Measurements from ENCODE around the gene FKBP8. TPM values are rescaled to one million over a fixed set of nuclear protein-coding genes. Genes with fewer than 3 reads are reported as not detected.
"Not testable (repeated sequence)": the region's sequence is repeated elsewhere in the genome, so short reads cannot be mapped to it uniquely, and the experiment has no call there.

The FKBP8 gene
- total RNA-seq, 2 donors from 2014 or later = 235 to 247 TPM

DNA sequence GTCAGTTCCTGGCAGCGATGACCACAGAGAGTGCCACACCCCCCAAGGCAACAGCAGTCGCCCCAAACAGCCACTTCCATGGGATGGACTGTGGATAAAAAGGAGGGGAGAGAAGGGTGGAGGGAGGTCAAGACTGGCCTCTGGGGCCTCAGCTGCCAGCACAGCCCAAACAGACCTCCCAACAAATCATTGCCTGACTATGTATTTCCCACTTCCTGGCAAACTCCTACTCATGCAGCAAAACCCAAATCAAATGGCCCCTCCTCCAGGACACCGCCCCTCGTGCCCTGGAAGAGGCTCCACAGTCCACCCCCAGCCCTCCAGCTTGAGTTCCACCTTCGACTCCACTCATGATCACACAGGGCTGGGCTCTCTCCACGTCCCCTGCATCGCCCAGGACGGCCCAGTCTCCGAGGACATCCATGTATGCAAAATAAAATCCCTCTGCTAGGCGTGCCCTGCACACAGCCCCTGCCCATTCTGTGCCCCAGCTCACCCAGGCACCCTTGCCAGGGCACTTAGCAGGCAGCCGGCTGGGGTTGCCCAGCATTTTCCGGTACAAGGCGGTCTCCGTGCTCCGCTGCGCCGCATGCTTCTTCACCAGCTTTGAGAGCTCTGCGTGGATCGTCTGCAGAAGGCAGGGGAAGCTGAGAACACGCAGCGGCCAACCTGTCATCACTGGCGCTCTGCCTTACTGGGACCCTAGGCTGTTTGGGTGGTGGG, 11.0 kb downstream of the FKBP8 start:
- no peaks in the 10 kb centered on the region for H3K9me3 ChIP-seq
- TF ChIP-seq, protein P1, sequence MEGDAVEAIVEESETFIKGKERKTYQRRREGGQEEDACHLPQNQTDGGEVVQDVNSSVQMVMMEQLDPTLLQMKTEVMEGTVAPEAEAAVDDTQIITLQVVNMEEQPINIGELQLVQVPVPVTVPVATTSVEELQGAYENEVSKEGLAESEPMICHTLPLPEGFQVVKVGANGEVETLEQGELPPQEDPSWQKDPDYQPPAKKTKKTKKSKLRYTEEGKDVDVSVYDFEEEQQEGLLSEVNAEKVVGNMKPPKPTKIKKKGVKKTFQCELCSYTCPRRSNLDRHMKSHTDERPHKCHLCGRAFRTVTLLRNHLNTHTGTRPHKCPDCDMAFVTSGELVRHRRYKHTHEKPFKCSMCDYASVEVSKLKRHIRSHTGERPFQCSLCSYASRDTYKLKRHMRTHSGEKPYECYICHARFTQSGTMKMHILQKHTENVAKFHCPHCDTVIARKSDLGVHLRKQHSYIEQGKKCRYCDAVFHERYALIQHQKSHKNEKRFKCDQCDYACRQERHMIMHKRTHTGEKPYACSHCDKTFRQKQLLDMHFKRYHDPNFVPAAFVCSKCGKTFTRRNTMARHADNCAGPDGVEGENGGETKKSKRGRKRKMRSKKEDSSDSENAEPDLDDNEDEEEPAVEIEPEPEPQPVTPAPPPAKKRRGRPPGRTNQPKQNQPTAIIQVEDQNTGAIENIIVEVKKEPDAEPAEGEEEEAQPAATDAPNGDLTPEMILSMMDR (IDR thresholded peaks at IDR 0.05) = no peak
- no peak for TF ChIP-seq POLR2A (IDR thresholded peaks at IDR 0.05)
- DNase-seq (no peak), ATAC-seq (no peak)
- no peak overlapping the region for H3K27ac ChIP-seq
- no peaks in the 10 kb centered on the region for H3K27me3 ChIP-seq
- no peak overlapping the region for H3K4me3 ChIP-seq
- intact Hi-C loops (cut with DNase I) = no loop called here
- H3K4me1 ChIP-seq = no peaks in the 10 kb centered on the region
- WGBS, 2 donors = 97% methylated on average over 15 to 22 of the region's 22 CpGs
- H3K36me3 ChIP-seq (replicated peaks in 1 of 2; ENCODE audit: insufficient read depth in 1 of 2, low read depth in 2 of 2) = peaks cover 0 to 13% of the 10 kb centered on the region in 2 donors

DNA sequence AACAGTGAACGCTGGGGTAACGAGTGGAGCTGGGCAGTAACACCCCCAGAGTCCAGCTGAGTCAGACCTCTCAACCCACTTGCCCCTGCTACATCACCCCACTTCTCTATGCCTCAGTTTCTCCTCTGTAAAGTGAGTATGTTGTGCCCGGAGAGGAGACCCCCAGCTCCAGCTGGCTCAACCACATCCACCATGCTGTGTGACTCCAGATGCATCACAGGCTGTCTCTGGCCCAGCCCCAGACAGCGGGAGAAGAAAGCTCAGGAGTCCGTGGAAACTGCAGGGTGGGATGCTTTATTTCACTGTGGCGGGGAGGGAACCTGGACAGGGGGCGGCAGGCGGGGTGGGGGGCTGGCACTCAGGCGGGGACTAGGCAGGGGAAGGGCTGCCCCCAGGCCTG, 11.9 kb downstream of the FKBP8 start:
- H3K27me3 ChIP-seq = no peaks in the 10 kb centered on the region
- no peaks in the 10 kb centered on the region for H3K4me1 ChIP-seq
- no peak for TF ChIP-seq POLR2A (IDR thresholded peaks at IDR 0.05)
- TF ChIP-seq, protein P1 (IDR thresholded peaks at IDR 0.05) = no peak
- H3K9me3 ChIP-seq = no peaks in the 10 kb centered on the region
- intact Hi-C loops (cut with DNase I) = no loop called here
- no peak overlapping the region for H3K27ac ChIP-seq
- no peak overlapping the region for H3K4me3 ChIP-seq
- ATAC-seq (no peak), DNase-seq (no peak)
- 84 to 89% methylated on average over 4 to 8 of the region's 9 CpGs for WGBS, 2 donors
- peaks cover 0 to 10% of the 10 kb centered on the region in 2 donors for H3K36me3 ChIP-seq (replicated peaks in 1 of 2; ENCODE audit: insufficient read depth in 1 of 2, low read depth in 2 of 2)

DNA sequence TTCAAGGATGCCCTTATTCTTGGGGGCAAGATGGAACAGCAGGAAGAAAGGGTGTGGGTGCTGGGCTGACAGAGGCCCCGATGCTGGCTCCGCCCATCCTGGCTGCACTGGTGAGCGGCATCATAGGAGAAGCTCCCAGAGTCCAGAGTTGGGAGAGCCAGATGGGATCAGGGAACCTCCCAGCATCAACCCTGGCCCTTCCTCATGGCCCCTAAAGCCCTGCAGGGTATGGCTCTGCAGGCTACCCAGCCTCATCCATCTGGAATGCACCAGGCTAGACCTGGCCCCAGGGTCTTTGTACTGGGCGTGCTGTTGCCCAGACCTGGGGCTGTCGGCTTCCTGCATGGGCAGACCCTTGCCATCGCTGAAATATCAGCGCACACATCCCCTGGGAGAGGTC, 13.6 kb downstream of the FKBP8 start:
- Histone ChIP-seq H3K27me3 (no peaks in the 10 kb centered on the region), H3K36me3 (replicated peaks in 1 of 2; ENCODE audit: insufficient read depth in 1 of 2, low read depth in 2 of 2) (peaks cover 0 to 7% of the 10 kb centered on the region in 2 donors), H3K4me1 (no peaks in the 10 kb centered on the region), H3K9me3 (no peaks in the 10 kb centered on the region), H3K4me3 (no peak overlapping the region), H3K27ac (no peak overlapping the region)
- TF ChIP-seq, protein P1 (IDR thresholded peaks at IDR 0.05) = no peak
- WGBS, 2 donors = 55 to 83% methylated on average over 3 to 7 of the region's 7 CpGs
- DNase-seq = no peak
- intact Hi-C loops (cut with DNase I) = no loop called here
- ATAC-seq = no peak

DNA sequence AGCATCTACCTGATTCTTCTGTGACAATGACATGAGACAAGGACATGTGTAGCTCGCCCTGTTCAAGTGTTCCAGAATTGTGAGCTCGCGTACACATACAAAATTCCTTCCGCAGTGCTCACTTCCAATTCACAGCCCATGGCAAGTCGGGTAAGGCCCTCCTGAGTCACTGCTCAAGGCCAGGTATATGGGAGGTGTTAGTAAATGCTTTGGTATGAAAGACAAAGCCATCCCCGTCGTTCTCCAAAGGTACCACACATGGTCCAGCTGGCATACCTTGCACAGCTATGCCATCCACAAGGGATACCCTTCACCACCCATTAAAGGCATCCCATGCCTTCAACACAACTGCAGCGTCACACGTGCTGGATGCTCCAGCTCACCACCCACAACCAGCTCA, 17.1 kb downstream of the FKBP8 start:
- Histone ChIP-seq H3K4me3 (no peak overlapping the region), H3K4me1 (peaks cover 6% of the 10 kb centered on the region), H3K36me3 (replicated peaks in 1 of 2; ENCODE audit: insufficient read depth in 1 of 2, low read depth in 2 of 2) (no peaks in the 10 kb centered on the region), H3K27ac (no peak overlapping the region), H3K27me3 (no peaks in the 10 kb centered on the region), H3K9me3 (no peaks in the 10 kb centered on the region)
- TF ChIP-seq POLR2A (IDR thresholded peaks at IDR 0.05) = no peak
- TF ChIP-seq, protein P1 (IDR thresholded peaks at IDR 0.05) = no peak
- ATAC-seq (no peak), DNase-seq (no peak)
- WGBS, 2 donors = 76 to 81% methylated on average over 9 of the region's 9 CpGs
- intact Hi-C loops (cut with DNase I) = no loop called here

DNA sequence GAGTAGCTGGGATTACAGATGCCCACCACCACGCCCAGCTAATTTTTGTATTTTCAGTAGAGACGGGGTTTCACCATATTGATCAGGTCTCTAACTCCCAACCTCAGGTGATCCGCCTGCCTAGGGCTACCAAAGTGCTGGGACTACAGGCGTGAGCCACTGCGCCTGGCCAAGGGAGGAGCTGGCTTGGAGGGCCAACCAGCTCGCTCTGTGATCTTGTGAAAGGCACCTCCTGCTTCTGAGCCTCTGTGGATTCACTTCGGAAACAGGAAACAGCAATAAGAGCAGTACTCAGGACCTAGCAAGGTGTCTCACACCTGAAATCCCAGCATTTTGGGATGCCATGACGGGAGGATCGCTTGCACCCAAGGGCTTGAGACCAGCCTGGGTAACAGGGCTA, 19.5 kb downstream of the FKBP8 start:
- no peak for TF ChIP-seq POLR2A (IDR thresholded peaks at IDR 0.05)
- TF ChIP-seq, protein P1 (IDR thresholded peaks at IDR 0.05) = no peak
- Histone ChIP-seq H3K27me3 (no peaks in the 10 kb centered on the region), H3K36me3 (replicated peaks in 1 of 2; ENCODE audit: insufficient read depth in 1 of 2, low read depth in 2 of 2) (no peaks in the 10 kb centered on the region), H3K9me3 (no peaks in the 10 kb centered on the region), H3K27ac (no peak overlapping the region), H3K4me3 (no peak overlapping the region), H3K4me1 (peaks cover 18% of the 10 kb centered on the region)
- intact Hi-C loops (cut with DNase I) = no loop called here
- DNase-seq (no peak), ATAC-seq (no peak)
- 84 to 89% methylated on average over 9 of the region's 9 CpGs for WGBS, 2 donors

DNA sequence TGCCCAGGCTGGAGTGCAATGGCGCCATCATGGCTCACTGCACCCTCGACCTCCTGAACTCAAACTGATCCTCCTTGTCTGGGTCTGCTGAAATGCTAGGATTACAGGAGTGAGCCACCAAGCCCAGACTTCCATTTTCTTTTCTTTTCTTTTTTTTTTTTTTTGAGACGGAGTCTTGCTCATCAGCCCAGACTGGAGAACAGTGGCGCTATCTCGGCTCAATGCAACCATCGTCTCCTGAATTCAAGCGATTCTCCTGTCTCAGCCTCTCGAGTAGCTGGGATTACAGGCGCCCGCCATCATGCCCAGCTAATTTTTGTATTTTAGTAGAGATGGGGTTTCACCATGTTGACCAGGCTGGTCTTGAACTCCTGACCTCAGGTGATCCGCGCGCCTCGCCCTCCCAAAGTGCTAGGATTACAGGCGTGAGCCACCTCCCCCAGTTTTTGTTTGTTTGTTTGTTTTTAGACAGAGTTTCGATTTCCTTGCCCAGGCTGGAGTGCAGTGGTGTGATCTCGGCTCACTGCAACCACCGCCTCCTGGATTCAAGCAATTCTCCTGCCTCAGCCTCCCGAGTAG, 20.4 kb downstream of the FKBP8 start:
- peak overlapping the region in 2 of 4 donors; percentile 59 to 65 for H3K27ac ChIP-seq
- peaks cover 25% of the 10 kb centered on the region for H3K4me1 ChIP-seq
- intact Hi-C loops (cut with DNase I) = not testable (repeated sequence)

More for the DNA sequence above, 20.4 kb downstream of the FKBP8 start:
- not testable (repeated sequence) for H3K9me3 ChIP-seq; ATAC-seq; H3K4me3 ChIP-seq; H3K27me3 ChIP-seq; DNase-seq; H3K36me3 ChIP-seq (replicated peaks in 1 of 2; ENCODE audit: insufficient read depth in 1 of 2, low read depth in 2 of 2)
- 53 to 55% methylated on average over 19 of the region's 19 CpGs for WGBS, 2 donors
